ENCODE data around the gene FAM53B. TPM values are rescaled to one million over a fixed set of nuclear protein-coding genes. Genes with fewer than 3 reads are reported as not detected.

Gene FAM53B
- total RNA-seq, 1 donor from 2014 or later = 41.3 TPM

DNA sequence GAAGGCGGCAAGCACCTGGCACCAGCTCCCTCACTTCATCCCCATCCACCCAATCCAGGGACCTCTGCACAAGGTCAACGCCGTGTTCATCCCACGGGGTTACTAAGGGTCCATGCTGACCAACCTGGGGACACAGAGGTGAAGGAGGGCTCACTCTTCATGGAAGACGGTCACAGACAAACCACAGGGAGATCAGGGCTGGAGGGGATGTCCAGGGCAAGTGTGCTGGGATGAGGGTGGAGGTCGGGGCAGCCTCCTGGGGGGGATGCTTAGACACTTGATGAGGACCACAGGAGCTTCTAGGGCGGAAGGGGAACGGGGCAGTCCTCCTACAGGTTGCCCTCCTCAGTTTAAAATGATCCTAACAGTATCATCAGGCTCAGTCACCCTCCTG is 46.7 kb downstream of the FAM53B start:
- H3K27ac Mint-ChIP-seq (ENCODE audit: unreplicated experiment) = no peak overlapping the region
- H3K36me3 Mint-ChIP-seq (ENCODE audit: low read depth) = peaks cover 13% of the 10 kb centered on the region
- no peak overlapping the region for H3K4me3 Mint-ChIP-seq
- TF ChIP-seq, protein P1, sequence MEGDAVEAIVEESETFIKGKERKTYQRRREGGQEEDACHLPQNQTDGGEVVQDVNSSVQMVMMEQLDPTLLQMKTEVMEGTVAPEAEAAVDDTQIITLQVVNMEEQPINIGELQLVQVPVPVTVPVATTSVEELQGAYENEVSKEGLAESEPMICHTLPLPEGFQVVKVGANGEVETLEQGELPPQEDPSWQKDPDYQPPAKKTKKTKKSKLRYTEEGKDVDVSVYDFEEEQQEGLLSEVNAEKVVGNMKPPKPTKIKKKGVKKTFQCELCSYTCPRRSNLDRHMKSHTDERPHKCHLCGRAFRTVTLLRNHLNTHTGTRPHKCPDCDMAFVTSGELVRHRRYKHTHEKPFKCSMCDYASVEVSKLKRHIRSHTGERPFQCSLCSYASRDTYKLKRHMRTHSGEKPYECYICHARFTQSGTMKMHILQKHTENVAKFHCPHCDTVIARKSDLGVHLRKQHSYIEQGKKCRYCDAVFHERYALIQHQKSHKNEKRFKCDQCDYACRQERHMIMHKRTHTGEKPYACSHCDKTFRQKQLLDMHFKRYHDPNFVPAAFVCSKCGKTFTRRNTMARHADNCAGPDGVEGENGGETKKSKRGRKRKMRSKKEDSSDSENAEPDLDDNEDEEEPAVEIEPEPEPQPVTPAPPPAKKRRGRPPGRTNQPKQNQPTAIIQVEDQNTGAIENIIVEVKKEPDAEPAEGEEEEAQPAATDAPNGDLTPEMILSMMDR (conservative IDR thresholded peaks at IDR 0.05) = no peak
- no peaks in the 10 kb centered on the region for H3K27me3 Mint-ChIP-seq (ENCODE audit: low read depth)
- H3K9me3 Mint-ChIP-seq = no peaks in the 10 kb centered on the region
- peaks cover 29% of the 10 kb centered on the region for H3K4me1 Mint-ChIP-seq
- DNase-seq (ENCODE audit: low read depth, low spot score) = no peak

DNA sequence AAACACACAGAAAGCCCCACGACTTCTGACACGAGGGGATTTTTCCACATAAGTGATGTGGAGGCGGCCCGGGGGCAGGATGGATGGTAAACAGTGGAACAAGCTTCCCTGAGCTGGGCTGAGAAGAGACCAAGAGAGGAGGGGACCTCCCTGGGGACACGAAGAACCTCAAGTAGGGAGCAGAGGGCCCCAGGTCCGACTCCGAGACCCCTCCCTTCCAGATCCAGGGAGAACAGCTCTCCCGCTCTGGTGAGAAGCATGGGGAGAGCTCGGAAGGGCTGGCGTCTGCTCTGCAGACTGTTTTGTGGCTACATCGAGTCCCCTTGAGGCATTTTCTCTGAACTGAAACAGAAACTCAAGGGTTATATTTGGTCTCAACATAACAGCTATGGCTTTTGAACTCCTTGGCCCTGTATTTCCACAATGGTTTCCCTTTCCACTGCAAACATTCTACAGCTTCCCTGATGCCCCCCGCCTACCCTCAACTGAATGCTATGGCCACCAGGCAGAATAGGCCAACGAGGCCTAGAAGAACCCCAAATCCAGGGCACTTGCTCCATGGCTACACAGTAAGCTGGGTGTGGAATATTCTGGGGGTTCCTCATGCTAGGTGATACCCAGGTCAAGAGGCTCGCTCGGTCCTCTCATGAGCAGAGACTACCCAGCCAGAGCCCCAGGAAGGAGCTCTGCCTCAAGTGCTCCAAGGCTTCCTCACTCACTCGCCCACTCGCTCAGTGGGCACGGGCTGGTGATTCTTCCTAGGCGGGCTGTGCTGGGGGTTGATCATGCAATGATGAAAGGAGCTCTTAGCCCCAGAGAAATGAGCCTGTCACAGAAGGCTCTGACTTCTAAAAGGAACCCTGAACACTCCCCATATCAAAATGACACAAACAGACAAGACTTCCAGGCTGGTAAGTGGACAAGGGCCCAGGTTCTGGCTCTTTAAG is 47.5 kb downstream of the FAM53B start:
- H3K27me3 Mint-ChIP-seq (ENCODE audit: low read depth) = no peaks in the 10 kb centered on the region
- H3K36me3 Mint-ChIP-seq (ENCODE audit: low read depth) = peaks cover 13% of the 10 kb centered on the region
- no peaks in the 10 kb centered on the region for H3K9me3 Mint-ChIP-seq
- no peak overlapping the region for H3K27ac Mint-ChIP-seq (ENCODE audit: unreplicated experiment)
- DNase-seq (ENCODE audit: low read depth, low spot score) = no peak
- TF ChIP-seq, protein P1 (conservative IDR thresholded peaks at IDR 0.05) = no peak
- H3K4me1 Mint-ChIP-seq = peaks cover 27% of the 10 kb centered on the region
- H3K4me3 Mint-ChIP-seq = no peak overlapping the region

DNA sequence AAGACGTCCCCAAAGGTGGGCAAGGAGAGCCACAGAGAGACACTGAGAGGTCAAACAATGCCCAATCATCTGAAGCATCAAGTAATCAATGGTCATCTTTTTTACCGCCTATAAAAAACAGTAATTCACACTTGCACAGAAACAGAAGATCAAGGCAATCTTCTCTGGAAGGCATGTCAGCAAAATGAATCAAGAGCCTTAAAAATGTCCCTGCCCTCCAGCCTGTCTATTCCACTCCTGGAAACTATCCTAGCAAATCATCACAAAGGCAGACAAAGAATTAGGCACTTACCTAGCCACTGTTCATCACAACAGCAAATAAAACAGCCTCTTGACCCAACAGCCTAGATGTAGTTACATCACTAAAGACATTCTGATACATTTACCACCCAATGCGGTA is 48.9 kb downstream of the FAM53B start:
- Mint-ChIP-seq H3K27me3 (ENCODE audit: low read depth) (no peaks in the 10 kb centered on the region), H3K4me3 (no peak overlapping the region), H3K27ac (ENCODE audit: unreplicated experiment) (peak overlapping the region; percentile 1), H3K4me1 (peaks cover 31% of the 10 kb centered on the region), H3K36me3 (ENCODE audit: low read depth) (peaks cover 13% of the 10 kb centered on the region), H3K9me3 (no peaks in the 10 kb centered on the region)
- DNase-seq (ENCODE audit: low read depth, low spot score) = no peak
- TF ChIP-seq, protein P1 (conservative IDR thresholded peaks at IDR 0.05) = no peak

DNA sequence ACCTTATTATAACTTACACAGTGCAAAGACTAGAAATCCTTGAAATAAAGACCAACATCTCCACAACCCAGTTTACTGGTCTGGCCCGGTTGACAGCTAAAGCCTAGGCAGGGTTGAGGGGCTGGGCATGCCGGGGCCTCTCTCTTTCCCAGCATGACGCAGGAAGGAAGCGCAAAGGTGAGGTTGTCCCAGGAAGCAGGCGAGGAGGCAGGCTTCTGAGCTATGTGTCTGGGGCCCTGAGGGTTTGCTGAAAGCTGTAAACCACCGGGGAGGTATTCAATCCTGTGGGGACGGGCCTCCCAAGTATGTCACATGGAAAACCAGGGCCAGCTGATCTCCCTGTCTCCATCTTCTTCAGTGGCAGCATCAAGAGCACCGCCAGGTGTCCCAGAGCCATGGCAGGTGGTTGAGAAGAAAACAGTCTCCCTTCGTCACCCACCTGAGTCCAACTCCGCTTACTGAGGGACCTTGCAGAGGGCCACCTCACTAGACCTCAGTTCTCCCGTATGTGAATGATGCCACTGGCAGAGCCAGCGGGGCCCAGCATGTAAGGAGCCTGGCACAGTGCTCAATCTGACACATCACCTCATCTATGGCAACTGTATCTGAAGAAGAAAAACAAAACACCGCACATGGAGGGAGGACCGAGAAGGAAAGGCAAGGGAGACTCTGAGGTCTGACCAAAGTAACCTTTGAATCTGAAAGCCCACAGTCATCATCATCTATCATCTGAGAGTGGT is 49.5 kb downstream of the FAM53B start:
- H3K36me3 Mint-ChIP-seq (ENCODE audit: low read depth) = peaks cover 13% of the 10 kb centered on the region
- H3K4me1 Mint-ChIP-seq = peaks cover 31% of the 10 kb centered on the region
- no peaks in the 10 kb centered on the region for H3K9me3 Mint-ChIP-seq
- H3K27me3 Mint-ChIP-seq (ENCODE audit: low read depth) = no peaks in the 10 kb centered on the region
- TF ChIP-seq, protein P1 (conservative IDR thresholded peaks at IDR 0.05) = no peak
- peak overlapping the region; percentile 1 for H3K27ac Mint-ChIP-seq (ENCODE audit: unreplicated experiment)
- no peak overlapping the region for H3K4me3 Mint-ChIP-seq
- DNase-seq (ENCODE audit: low read depth, low spot score) = no peak

DNA sequence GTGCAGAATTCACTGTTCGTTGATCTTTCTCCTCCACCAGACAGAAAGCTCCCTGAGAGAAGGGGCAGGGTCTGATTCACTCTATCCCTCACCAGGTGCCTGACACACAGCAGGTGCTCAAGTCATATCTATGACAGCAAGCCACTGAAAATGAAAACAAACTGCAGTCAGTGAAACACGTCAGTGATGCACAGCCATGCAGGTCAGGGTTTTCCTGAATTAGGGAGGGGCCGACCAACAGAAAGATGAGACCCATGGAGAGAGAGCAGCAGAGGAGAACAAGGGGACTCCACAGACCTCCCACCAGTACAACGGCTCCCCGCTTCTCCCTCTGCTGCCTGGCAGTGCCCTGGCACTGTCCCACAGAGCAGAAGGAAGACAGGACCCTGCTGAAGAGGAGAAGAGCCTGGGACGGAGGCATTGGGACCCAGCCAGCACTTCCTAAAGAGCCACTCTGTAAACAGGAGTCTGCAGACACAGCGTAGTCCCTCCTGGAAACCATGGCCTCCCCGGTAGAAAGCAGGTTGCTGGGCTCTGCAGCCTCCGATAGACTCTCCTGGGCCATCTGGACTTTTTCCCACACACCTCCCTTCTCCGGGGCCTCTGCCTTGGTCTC is 50.3 kb downstream of the FAM53B start:
- Mint-ChIP-seq H3K4me3 (no peak overlapping the region), H3K4me1 (peaks cover 31% of the 10 kb centered on the region), H3K9me3 (no peaks in the 10 kb centered on the region), H3K27me3 (ENCODE audit: low read depth) (no peaks in the 10 kb centered on the region), H3K36me3 (ENCODE audit: low read depth) (peaks cover 16% of the 10 kb centered on the region), H3K27ac (ENCODE audit: unreplicated experiment) (peak overlapping the region; percentile 1)
- DNase-seq (ENCODE audit: low read depth, low spot score) = no peak
- TF ChIP-seq, protein P1 (conservative IDR thresholded peaks at IDR 0.05) = no peak
